ENCODE measurements around the gene TTC34.

The TTC34 gene

GRCh38 chr1:2788506-2789163 lies 12.9 kb downstream of the TTC34 start:
- no peak overlapping the region for H3K4me2 ChIP-seq (ENCODE audit: low read length)
- no peak for TF ChIP-seq EZH2phosphoT487 (IDR thresholded peaks at IDR 0.05; ENCODE audit: low read depth)
- H3K36me3 ChIP-seq (replicated peaks; ENCODE audit: low read depth, low read length): no peaks in the 10 kb centered on the region
- H2AFZ ChIP-seq (ENCODE audit: low read depth, low read length): no peak overlapping the region
- H3K4me3 ChIP-seq (ENCODE audit: low read length): no peak overlapping the region
- H3K4me1 ChIP-seq (ENCODE audit: low read length): no peaks in the 10 kb centered on the region
- H4K20me1 ChIP-seq (ENCODE audit: insufficient read depth, low read length): no peaks in the 10 kb centered on the region
- H3K27me3 ChIP-seq (ENCODE audit: low read depth, low read length): no peaks in the 10 kb centered on the region
- no peak overlapping the region for H3K27ac ChIP-seq (ENCODE audit: low read length)
- H3K79me2 ChIP-seq (ENCODE audit: low read length): no peaks in the 10 kb centered on the region
- H3K9me3 ChIP-seq (ENCODE audit: insufficient read depth, low read length): 0 out of 2 replicates have a peak, but pooled peaks cover 4% of the 10 kb centered on the region
- H3K9ac ChIP-seq (ENCODE audit: low read length): no peak overlapping the region

- Histone ChIP-seq H3K4me1 (ENCODE audit: low read length) (no peaks in the 10 kb centered on the region), H4K20me1 (ENCODE audit: insufficient read depth, low read length) (no peaks in the 10 kb centered on the region), H3K27me3 (ENCODE audit: low read depth, low read length) (no peaks in the 10 kb centered on the region), H2AFZ (ENCODE audit: low read depth, low read length) (no peak overlapping the region), H3K9ac (ENCODE audit: low read length) (no peak overlapping the region), H3K4me2 (ENCODE audit: low read length) (no peak overlapping the region), H3K36me3 (replicated peaks; ENCODE audit: low read depth, low read length) (no peaks in the 10 kb centered on the region), H3K79me2 (ENCODE audit: low read length) (no peaks in the 10 kb centered on the region), H3K27ac (ENCODE audit: low read length) (no peak overlapping the region), H3K4me3 (ENCODE audit: low read length) (no peak overlapping the region), H3K9me3 (ENCODE audit: insufficient read depth, low read length) (0 out of 2 replicates have a peak, but pooled peaks cover under 1% of the 10 kb centered on the region)
- no peak for TF ChIP-seq CTCF (IDR thresholded peaks at IDR 0.05; ENCODE audit: low read depth, low read length)
- no peak for TF ChIP-seq EZH2phosphoT487 (IDR thresholded peaks at IDR 0.05; ENCODE audit: low read depth)
Observed at GRCh38 chr1:2787163-2787911, 14.2 kb downstream of the TTC34 start.

- TF ChIP-seq CTCF (IDR thresholded peaks at IDR 0.05; ENCODE audit: low read depth, low read length) (peak; percentile 38), EZH2phosphoT487 (IDR thresholded peaks at IDR 0.05; ENCODE audit: low read depth) (no peak)
- no peak overlapping the region for H3K9ac ChIP-seq (ENCODE audit: low read length)
- H3K36me3 ChIP-seq (replicated peaks; ENCODE audit: low read depth, low read length): no peaks in the 10 kb centered on the region
- H3K9me3 ChIP-seq (ENCODE audit: insufficient read depth, low read length): no peaks in the 10 kb centered on the region
- H3K27me3 ChIP-seq (ENCODE audit: low read depth, low read length): no peaks in the 10 kb centered on the region
- no peak overlapping the region for H3K4me2 ChIP-seq (ENCODE audit: low read length)
- no peaks in the 10 kb centered on the region for H3K4me1 ChIP-seq (ENCODE audit: low read length)
- no peak overlapping the region for H2AFZ ChIP-seq (ENCODE audit: low read depth, low read length)
- no peaks in the 10 kb centered on the region for H4K20me1 ChIP-seq (ENCODE audit: insufficient read depth, low read length)
- no peak overlapping the region for H3K4me3 ChIP-seq (ENCODE audit: low read length)
- H3K79me2 ChIP-seq (ENCODE audit: low read length): no peaks in the 10 kb centered on the region
- H3K27ac ChIP-seq (ENCODE audit: low read length): no peak overlapping the region
Observed at GRCh38 chr1:2786329-2787162, 14.9 kb downstream of the TTC34 start.

- no peaks in the 10 kb centered on the region for H3K9me3 ChIP-seq (ENCODE audit: insufficient read depth, low read length)
- no peaks in the 10 kb centered on the region for H3K27me3 ChIP-seq (ENCODE audit: low read depth, low read length)
- no peak overlapping the region for H3K4me3 ChIP-seq (ENCODE audit: low read length)
- no peak overlapping the region for H3K9ac ChIP-seq (ENCODE audit: low read length)
- no peak for TF ChIP-seq EZH2phosphoT487 (IDR thresholded peaks at IDR 0.05; ENCODE audit: low read depth)
- TF ChIP-seq CTCF (IDR thresholded peaks at IDR 0.05; ENCODE audit: low read depth, low read length): no peak
- H3K4me2 ChIP-seq (ENCODE audit: low read length): no peak overlapping the region
- no peaks in the 10 kb centered on the region for H3K79me2 ChIP-seq (ENCODE audit: low read length)
- H4K20me1 ChIP-seq (ENCODE audit: insufficient read depth, low read length): no peaks in the 10 kb centered on the region
- H3K4me1 ChIP-seq (ENCODE audit: low read length): no peaks in the 10 kb centered on the region
- no peaks in the 10 kb centered on the region for H3K36me3 ChIP-seq (replicated peaks; ENCODE audit: low read depth, low read length)
- H3K27ac ChIP-seq (ENCODE audit: low read length): no peak overlapping the region
- no peak overlapping the region for H2AFZ ChIP-seq (ENCODE audit: low read depth, low read length)
Observed at GRCh38 chr1:2785631-2786328, 15.7 kb downstream of the TTC34 start.
